Neural crest cell (in vitro differentiated cells): ENCODE measurements around the gene TMPRSS2. TPM values are rescaled to one million over a fixed set of nuclear protein-coding genes. Genes with fewer than 3 reads are reported as not detected.

Experiments
- total RNA-seq: library from RNA; stranded (reverse); gene quantifications from 2 replicates; pipeline ENCODE4 v1.2.1, GENCODE V29; 2021

The TMPRSS2 gene
- total RNA-seq, 1 donor from 2014 or later = not detected

Other genes starting within 250 kb of the TMPRSS2 start
- 0.23 TPM in 1 of 2 replicates, not detected in the other for gene FAM3B, start 191.4 kb downstream of the TMPRSS2 start, total RNA-seq
- not detected in 2 replicates for gene MX2, start 146.1 kb downstream of the TMPRSS2 start, total RNA-seq
- 2.4 and 3.3 TPM in 2 replicates for gene MX1, start 81.9 kb downstream of the TMPRSS2 start, total RNA-seq